Uterus (tissue), 2 donors: ENCODE data around the gene IPPK.

Experiments
- CTCF ChIP-seq, 4 experiments: fragments of 200-600 bp in 2 of 4; fragments of 450-650 bp in 2 of 4; sonication (generic) in 2 of 4; IDR thresholded peaks; one replicate each; pipeline ENCODE4 v1.5.1; 2016 to 2019; ENCODE audit warnings: antibody characterized with exemption in 4 of 4, mild to moderate bottlenecking in 2 of 4, moderate library complexity in 1 of 4
- POLR2A ChIP-seq, 2 donors: fragments of 450-650 bp; IDR thresholded peaks; one replicate each; pipeline ENCODE4 v1.6.1; 2016; ENCODE audit warnings: antibody characterized with exemption in 2 of 2, mild to moderate bottlenecking in 1 of 2, moderate library complexity in 1 of 2

GRCh38 chr9:92636627-92637026, 33.3 kb downstream of the IPPK start:
- TF ChIP-seq CTCF (IDR thresholded peaks at IDR 0.05), result no peak
- TF ChIP-seq POLR2A (IDR thresholded peaks at IDR 0.05), result no peak
